ENCODE results near the gene USB1. TPM values are rescaled to one million over a fixed set of nuclear protein-coding genes. Genes with fewer than 3 reads are reported as not detected.

USB1 gene
- total and polyA plus RNA-seq, 2 experiments from 2014 or later = 79.6 to 118 TPM

DNA sequence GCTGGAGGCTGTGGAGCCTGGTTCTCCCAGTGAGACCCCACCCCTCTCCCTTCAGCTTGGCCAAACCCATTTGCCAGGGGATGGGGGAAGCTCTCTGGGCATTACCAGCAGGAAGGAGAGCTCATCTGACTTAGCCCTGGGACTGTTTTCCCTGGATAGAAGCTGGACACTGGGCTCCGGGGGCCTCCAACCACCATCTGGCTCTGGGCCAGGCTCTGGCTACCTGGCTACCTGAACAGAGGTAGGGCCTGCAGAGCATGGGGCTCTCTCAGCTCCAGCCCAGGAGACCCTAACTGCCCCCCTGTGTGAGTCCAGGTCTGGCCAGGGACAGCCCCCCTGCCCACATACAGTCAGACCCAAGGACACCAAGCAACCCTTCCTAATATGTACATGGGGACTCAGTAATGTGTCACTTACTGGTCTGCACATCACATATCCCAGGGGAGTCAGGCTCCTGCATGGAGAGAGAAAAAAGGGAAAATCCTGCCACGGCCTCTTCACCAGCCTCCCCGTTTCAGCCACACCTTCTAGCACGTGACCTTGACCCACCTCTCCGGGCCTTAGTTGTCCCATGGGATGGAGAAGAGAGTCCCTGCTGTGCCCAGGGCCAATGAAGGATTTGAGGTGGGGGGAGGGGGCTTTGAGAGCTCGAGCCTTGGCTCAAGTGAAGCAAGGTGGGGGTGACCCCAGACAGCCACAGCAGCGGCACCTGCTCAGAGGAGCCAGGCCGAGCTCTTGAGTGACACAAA, 44.1 kb upstream of the USB1 start (continued):
- TF ChIP-seq, protein P1, sequence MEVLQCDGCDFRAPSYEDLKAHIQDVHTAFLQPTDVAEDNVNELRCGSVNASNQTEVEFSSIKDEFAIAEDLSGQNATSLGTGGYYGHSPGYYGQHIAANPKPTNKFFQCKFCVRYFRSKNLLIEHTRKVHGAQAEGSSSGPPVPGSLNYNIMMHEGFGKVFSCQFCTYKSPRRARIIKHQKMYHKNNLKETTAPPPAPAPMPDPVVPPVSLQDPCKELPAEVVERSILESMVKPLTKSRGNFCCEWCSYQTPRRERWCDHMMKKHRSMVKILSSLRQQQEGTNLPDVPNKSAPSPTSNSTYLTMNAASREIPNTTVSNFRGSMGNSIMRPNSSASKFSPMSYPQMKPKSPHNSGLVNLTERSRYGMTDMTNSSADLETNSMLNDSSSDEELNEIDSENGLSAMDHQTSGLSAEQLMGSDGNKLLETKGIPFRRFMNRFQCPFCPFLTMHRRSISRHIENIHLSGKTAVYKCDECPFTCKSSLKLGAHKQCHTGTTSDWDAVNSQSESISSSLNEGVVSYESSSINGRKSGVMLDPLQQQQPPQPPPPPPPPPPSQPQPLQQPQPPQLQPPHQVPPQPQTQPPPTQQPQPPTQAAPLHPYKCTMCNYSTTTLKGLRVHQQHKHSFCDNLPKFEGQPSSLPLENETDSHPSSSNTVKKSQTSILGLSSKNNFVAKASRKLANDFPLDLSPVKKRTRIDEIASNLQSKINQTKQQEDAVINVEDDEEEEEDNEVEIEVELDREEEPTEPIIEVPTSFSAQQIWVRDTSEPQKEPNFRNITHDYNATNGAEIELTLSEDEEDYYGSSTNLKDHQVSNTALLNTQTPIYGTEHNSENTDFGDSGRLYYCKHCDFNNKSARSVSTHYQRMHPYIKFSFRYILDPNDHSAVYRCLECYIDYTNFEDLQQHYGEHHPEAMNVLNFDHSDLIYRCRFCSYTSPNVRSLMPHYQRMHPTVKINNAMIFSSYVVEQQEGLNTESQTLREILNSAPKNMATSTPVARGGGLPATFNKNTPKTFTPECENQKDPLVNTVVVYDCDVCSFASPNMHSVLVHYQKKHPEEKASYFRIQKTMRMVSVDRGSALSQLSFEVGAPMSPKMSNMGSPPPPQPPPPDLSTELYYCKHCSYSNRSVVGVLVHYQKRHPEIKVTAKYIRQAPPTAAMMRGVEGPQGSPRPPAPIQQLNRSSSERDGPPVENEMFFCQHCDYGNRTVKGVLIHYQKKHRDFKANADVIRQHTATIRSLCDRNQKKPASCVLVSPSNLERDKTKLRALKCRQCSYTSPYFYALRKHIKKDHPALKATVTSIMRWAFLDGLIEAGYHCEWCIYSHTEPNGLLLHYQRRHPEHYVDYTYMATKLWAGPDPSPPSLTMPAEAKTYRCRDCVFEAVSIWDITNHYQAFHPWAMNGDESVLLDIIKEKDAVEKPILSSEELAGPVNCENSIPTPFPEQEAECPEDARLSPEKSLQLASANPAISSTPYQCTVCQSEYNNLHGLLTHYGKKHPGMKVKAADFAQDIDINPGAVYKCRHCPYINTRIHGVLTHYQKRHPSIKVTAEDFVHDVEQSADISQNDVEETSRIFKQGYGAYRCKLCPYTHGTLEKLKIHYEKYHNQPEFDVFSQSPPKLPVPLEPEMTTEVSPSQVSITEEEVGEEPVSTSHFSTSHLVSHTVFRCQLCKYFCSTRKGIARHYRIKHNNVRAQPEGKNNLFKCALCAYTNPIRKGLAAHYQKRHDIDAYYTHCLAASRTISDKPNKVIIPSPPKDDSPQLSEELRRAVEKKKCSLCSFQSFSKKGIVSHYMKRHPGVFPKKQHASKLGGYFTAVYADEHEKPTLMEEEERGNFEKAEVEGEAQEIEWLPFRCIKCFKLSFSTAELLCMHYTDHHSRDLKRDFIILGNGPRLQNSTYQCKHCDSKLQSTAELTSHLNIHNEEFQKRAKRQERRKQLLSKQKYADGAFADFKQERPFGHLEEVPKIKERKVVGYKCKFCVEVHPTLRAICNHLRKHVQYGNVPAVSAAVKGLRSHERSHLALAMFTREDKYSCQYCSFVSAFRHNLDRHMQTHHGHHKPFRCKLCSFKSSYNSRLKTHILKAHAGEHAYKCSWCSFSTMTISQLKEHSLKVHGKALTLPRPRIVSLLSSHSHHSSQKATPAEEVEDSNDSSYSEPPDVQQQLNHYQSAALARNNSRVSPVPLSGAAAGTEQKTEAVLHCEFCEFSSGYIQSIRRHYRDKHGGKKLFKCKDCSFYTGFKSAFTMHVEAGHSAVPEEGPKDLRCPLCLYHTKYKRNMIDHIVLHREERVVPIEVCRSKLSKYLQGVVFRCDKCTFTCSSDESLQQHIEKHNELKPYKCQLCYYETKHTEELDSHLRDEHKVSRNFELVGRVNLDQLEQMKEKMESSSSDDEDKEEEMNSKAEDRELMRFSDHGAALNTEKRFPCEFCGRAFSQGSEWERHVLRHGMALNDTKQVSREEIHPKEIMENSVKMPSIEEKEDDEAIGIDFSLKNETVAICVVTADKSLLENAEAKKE (CRISPR knock-in tag; IDR thresholded peaks at IDR 0.05) = no peak
- no peak for TF ChIP-seq ZNF331 (CRISPR knock-in tag; IDR thresholded peaks at IDR 0.05; ENCODE audit: low read depth)

DNA sequence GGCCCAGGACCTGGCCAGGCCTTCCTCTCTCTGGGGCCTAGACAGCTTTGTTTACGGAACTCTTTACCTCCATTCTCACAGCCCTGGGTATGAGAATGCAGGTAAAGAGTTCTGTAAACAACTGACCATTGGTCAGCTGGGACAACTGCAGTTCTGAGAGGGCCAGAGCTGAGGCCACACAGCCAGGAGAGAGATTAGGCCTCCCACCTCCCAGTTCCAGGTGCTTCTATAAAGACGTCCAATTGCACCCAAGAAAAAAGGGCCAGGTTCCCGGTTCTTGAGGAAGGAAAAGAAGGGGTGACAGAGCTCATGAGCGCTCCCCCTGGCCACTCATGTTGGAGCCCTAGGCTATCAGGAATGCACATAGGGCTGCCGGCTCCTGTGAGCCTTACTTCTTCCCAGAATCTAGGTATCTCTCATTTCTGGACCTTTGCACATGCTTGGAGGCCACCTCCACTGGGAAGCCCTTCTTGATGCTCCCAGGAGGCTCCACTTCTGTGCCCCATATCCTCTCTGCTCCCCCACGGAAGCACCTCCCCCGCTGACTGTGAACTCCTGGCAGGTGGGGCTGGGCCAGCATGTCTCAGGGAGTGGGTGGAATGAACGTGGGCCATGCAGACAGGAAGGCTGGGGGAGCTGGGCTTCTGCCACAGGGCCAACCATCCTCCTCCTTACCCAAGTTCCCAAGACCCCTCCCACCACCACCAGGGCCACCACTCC, 43.4 kb upstream of the USB1 start:
- no peak for TF ChIP-seq JUNB (IDR thresholded peaks at IDR 0.05; ENCODE audit: unreplicated experiment)
- TF ChIP-seq, protein P2, sequence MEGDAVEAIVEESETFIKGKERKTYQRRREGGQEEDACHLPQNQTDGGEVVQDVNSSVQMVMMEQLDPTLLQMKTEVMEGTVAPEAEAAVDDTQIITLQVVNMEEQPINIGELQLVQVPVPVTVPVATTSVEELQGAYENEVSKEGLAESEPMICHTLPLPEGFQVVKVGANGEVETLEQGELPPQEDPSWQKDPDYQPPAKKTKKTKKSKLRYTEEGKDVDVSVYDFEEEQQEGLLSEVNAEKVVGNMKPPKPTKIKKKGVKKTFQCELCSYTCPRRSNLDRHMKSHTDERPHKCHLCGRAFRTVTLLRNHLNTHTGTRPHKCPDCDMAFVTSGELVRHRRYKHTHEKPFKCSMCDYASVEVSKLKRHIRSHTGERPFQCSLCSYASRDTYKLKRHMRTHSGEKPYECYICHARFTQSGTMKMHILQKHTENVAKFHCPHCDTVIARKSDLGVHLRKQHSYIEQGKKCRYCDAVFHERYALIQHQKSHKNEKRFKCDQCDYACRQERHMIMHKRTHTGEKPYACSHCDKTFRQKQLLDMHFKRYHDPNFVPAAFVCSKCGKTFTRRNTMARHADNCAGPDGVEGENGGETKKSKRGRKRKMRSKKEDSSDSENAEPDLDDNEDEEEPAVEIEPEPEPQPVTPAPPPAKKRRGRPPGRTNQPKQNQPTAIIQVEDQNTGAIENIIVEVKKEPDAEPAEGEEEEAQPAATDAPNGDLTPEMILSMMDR (conservative IDR thresholded peaks at IDR 0.05; ENCODE audit: low read depth in 2 of 2) = peak; percentile 21 to 33; a peak in 2 of 4 replicates
- peaks cover 15% of the 10 kb centered on the region for H3K4me1 Mint-ChIP-seq
- H2AFZ ChIP-seq = no peak overlapping the region
- no peak overlapping the region for H3K27ac ChIP-seq (ENCODE audit: low read depth)
- no peaks in the 10 kb centered on the region for H3K9me2 ChIP-seq (ENCODE audit: insufficient read depth)
- H3K27me3 Mint-ChIP-seq (ENCODE audit: insufficient read depth, low read depth, poor library complexity) = peaks cover 14% of the 10 kb centered on the region
- H3K4me1 ChIP-seq (ENCODE audit: insufficient read depth) = no peaks in the 10 kb centered on the region
- peak; percentile 38 for DNase-seq (ENCODE audit: low spot score)
- no peak overlapping the region for H3K4me3 Mint-ChIP-seq
- no peaks in the 10 kb centered on the region for H3K36me3 Mint-ChIP-seq (ENCODE audit: low read depth)
- H4K20me1 ChIP-seq (replicated peaks; ENCODE audit: insufficient read depth) = no peaks in the 10 kb centered on the region
- H3K27me3 ChIP-seq (ENCODE audit: insufficient read depth) = no peaks in the 10 kb centered on the region
- no peak overlapping the region for H3K4me2 ChIP-seq
- H3K36me3 ChIP-seq (ENCODE audit: insufficient read depth) = no peaks in the 10 kb centered on the region
- no peak overlapping the region for H3K27ac Mint-ChIP-seq
- H3F3A ChIP-seq (replicated peaks; ENCODE audit: low read depth) = no peaks in the 10 kb centered on the region
- peak; percentile 56 for ATAC-seq
- no peaks in the 10 kb centered on the region for H3K9me3 Mint-ChIP-seq
- H3K79me2 ChIP-seq (replicated peaks; ENCODE audit: insufficient read depth) = no peaks in the 10 kb centered on the region
- no peak overlapping the region for H3K4me3 ChIP-seq

Measured in GM23338 (cell line).